ENCODE measurements around the gene PRSS33.

Gene PRSS33

GRCh38 chr16:2737895-2738418, 49.4 kb downstream of the PRSS33 start:
- DNase-seq, result no peak

- no peak for DNase-seq
These were observed 50.1 kb downstream of the PRSS33 start for GRCh38 chr16:2737238-2737605.

- DNase-seq, result no peak
These were observed 50.7 kb downstream of the PRSS33 start for GRCh38 chr16:2736476-2737237.

- no peak for DNase-seq
These were observed 52.4 kb downstream of the PRSS33 start for GRCh38 chr16:2734844-2735515.
